A549 (cell line): ENCODE results near the gene PATE1.

Source experiments
- CEBPB ChIP-seq, 2 experiments: fragments of >200 bp in 1 of 2; sonication (Bioruptor Twin) in 1 of 2; formaldehyde crosslinking in 1 of 2; IDR thresholded peaks; 2 replicates each; pipeline ENCODE4 v1.6.1; 2012 to 2016
- EP300 ChIP-seq, 2 experiments: fragments of >200 bp; sonication (Bioruptor Twin); formaldehyde crosslinking; IDR thresholded peaks; 2 replicates in 1 of 2; 3 replicates in 1 of 2; pipeline ENCODE4 v1.6.1; 2016 to 2017
- HDAC2 ChIP-seq: fragments of 200-600 bp; sonication (generic); IDR thresholded peaks from 2 replicates; pipeline ENCODE4 v1.6.1; 2016
- NPAS2 ChIP-seq: fragments of 250-450 bp; sonication (Bioruptor Pico); IDR thresholded peaks from 2 replicates; pipeline ENCODE4 v1.8.0; 2022; ENCODE audit warnings: mild to moderate bottlenecking, moderate library complexity, borderline replicate concordance
- PHF8 ChIP-seq: fragments of 200-600 bp; sonication (generic); IDR thresholded peaks from 2 replicates; pipeline ENCODE4 v1.6.1; 2016; ENCODE audit warnings: low read depth, mild to moderate bottlenecking, antibody characterized with exemption, moderate library complexity, borderline replicate concordance
- POLR2A ChIP-seq: IDR thresholded peaks from 2 replicates; pipeline ENCODE4 v1.6.1; 2012; ENCODE audit warnings: mild to moderate bottlenecking, low read length
- TP53 ChIP-seq: fragments of 250-450 bp; sonication (Bioruptor Pico); IDR thresholded peaks from 2 replicates; pipeline ENCODE4 v1.5.0; 2021; ENCODE audit warnings: mild to moderate bottlenecking, moderate library complexity
- ZFP36 ChIP-seq: fragments of 450-650 bp; IDR thresholded peaks from 2 replicates; pipeline ENCODE4 v1.6.1; 2014; ENCODE audit warnings: borderline replicate concordance; ENCODE audit not compliant: partially characterized antibody
- TF ChIP-seq, protein P1 (sequence below): fragments of >200 bp; sonication (Bioruptor Twin); formaldehyde crosslinking; IDR thresholded peaks from 3 replicates; pipeline ENCODE4 v1.5.1; 2016

DNA sequence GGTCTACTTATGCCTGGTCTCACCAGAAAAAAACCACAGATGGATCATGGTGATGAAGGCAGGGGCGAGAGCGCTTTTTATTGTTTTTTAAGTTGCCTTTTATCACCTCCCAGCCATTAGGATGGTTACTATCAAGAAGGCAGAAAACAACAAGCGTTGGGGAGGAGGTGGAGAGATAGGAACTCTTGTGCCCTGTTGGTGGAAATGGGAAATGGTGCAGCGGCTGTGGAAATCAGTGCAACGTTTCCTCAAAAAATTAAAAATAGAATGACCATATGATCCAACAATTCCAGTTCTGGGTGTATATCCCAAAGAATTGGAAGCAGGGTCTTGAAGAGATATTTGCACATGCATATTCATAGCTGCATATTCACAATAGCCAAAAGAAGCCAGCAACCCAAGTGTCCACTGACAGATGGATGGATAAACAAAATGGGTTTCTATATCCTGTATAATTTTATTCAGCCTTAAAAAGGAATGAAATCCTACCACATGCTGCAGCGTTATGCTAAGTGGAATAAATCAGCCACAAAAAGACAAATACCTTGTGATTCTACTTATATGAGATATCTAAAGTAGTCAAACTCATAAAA lies 45.0 kb upstream of the PATE1 start:
- TF ChIP-seq POLR2A (no peak), CEBPB (IDR thresholded peaks at IDR 0.05) (no peak), HDAC2 (no peak), NPAS2 (CRISPR knock-in tag) (no peak), EP300 (IDR thresholded peaks at IDR 0.05) (no peak), PHF8 (no peak), ZFP36 (no peak), TP53 (CRISPR knock-in tag) (no peak)
- TF ChIP-seq, protein P1, sequence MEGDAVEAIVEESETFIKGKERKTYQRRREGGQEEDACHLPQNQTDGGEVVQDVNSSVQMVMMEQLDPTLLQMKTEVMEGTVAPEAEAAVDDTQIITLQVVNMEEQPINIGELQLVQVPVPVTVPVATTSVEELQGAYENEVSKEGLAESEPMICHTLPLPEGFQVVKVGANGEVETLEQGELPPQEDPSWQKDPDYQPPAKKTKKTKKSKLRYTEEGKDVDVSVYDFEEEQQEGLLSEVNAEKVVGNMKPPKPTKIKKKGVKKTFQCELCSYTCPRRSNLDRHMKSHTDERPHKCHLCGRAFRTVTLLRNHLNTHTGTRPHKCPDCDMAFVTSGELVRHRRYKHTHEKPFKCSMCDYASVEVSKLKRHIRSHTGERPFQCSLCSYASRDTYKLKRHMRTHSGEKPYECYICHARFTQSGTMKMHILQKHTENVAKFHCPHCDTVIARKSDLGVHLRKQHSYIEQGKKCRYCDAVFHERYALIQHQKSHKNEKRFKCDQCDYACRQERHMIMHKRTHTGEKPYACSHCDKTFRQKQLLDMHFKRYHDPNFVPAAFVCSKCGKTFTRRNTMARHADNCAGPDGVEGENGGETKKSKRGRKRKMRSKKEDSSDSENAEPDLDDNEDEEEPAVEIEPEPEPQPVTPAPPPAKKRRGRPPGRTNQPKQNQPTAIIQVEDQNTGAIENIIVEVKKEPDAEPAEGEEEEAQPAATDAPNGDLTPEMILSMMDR: no peak
